ENCODE results near the gene CPM.
"Not testable (repeated sequence)": the region's sequence is repeated elsewhere in the genome, so short reads cannot be mapped to it uniquely, and the experiment has no call there.

The CPM gene

DNA sequence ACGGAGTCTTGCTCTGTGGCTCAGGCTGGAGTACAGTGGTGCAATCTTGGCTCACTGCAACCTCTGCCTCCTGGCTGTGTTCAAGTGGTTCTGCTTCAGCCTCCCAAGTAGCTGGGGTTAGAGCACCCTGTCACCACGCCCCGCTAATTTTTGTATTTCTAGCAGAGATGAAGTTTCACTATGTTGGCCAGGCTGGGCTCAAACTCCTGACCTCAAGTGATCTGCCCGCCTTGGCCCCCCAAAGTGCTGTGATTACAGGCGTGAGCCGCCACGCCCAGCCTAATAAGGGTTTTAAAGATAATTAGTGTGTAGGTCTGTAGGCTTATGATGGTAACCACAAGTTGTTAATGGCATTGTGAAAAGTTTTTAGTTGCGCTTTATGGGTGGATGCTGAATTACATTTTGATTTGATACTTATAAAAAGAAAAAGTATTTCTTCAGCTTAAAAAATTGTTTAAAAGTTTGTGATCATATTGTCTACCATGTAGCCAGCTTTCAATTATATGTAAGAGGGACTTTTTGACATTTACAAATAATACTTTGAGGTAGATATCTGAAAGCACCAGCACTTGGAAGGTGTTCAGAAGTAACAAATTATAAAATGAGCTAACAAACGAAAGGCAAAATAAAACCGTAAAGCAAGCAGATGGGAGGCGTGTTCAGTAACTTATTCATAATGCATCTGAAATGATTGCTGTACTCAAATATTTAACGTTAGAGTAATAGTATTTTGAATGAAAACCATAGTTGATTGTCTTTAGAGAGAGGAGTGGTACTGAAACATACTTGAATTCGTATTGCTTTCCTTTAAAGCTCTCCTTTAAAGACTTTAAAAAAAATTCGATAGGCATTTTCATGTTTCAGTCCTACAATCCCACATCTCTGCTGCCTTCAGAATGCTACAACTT lies 87.9 kb downstream of the CPM start:
- no peak for DNase-seq

DNA sequence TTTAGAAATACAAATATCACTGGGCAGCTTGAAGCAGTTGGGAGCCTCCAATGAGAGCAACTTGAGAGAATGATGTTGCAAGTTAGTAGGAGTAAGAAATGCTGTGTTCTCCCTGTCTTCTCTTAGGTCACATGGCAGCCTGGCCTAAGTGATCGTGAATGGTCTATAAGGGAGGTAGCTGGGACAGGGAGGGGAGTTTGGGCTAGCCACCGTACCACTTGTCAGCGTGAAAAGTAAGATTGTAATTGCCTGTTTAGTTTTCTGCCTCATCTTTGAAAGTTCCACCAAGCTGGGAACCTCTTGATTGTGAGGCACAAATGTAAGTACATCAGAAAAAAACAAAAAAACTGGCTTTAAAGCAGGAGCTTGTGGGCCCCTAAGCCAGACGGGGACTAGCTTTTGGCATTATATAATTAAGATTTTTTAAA lies 88.6 kb downstream of the CPM start:
- DNase-seq: no peak

DNA sequence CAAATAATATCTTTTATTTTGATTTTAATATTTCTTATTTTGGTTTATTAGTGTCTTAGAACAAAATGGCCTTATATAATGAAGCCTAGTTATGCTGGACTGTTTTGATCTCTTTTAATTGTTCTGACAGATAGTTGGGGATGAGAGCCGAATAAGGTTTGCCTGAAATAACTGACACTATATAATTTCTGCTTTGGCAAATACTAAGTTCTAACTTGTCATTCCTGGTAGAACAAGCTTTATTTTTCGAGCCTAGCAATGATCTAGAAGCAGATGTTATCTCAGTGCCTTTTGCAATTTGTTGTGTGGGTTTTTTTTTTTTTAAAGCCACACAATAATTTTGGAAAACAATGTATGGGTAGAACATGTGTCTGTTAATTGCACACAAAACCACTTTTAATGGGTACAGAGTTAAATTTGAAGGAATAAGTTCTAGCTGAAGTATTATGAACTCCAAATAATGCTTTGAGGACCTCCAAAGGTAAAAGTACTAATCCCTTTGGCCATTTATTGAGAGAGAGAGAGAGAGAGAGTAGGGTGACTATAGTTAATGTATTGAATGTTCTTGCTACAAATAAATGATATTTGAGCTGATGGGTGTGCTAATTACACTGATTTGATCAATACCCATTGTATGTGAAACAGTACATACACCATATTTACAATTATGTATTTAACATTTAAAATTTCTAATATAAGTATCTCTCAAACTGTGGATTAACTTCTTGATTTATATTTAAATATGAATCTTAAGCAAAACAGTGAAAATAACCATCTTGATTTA lies 90.0 kb downstream of the CPM start:
- DNase-seq: no peak

DNA sequence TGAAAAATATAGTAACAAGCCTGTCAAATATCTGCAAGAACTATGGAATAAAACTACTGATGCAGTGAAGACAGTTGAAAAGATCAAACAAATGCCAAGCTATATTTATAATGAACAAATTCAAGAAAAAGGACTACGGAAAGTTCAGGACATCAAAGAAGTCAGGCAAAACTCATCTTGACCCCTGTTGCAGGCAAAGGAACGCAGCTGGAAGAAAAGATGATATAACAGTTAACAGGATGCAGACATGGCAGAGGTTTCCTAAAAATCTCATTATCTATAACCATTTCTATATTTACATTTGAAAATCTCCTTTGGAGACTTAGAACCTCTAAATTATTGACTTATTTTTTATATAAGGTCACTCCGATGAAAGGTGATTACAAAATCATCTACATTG lies 90.8 kb downstream of the CPM start:
- DNase-seq: no peak

DNA sequence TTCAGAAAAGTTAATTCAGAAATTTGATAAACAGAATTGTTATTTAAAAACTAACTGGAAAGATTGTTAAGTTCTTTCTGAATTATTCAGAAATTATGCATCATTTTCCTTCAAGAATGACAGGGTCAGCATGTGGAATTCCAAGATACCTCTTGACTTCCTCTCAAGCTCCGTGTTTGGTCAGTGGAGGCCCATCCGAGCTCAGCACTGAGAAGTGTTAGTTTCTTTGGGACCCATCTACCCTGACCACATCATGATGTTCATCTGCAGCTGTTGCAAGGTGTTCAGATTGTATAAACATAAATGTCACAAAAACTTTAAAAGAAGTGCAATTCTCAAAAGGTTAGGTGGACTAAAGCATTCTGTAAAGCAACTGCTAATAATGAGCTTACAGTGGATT lies 91.3 kb downstream of the CPM start:
- DNase-seq: no peak

DNA sequence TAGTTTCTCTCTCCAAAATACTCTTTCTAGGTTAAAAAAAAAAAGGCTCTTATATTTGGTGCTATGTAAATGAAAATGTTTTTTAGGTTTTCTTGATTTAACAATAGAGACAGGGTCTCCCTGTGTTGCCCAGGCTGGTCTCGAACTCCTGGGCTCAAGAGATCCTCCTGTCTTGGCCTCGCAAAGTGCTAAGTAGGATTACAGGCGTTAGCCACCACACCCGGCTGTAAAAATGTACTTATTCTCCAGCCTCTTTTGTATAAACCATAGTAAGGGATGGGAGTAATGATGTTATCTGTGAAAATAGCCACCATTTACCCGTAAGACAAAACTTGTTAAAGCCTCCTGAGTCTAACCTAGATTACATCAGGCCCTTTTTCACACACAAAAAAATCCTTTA lies 91.8 kb downstream of the CPM start:
- not testable (repeated sequence) for DNase-seq

DNA sequence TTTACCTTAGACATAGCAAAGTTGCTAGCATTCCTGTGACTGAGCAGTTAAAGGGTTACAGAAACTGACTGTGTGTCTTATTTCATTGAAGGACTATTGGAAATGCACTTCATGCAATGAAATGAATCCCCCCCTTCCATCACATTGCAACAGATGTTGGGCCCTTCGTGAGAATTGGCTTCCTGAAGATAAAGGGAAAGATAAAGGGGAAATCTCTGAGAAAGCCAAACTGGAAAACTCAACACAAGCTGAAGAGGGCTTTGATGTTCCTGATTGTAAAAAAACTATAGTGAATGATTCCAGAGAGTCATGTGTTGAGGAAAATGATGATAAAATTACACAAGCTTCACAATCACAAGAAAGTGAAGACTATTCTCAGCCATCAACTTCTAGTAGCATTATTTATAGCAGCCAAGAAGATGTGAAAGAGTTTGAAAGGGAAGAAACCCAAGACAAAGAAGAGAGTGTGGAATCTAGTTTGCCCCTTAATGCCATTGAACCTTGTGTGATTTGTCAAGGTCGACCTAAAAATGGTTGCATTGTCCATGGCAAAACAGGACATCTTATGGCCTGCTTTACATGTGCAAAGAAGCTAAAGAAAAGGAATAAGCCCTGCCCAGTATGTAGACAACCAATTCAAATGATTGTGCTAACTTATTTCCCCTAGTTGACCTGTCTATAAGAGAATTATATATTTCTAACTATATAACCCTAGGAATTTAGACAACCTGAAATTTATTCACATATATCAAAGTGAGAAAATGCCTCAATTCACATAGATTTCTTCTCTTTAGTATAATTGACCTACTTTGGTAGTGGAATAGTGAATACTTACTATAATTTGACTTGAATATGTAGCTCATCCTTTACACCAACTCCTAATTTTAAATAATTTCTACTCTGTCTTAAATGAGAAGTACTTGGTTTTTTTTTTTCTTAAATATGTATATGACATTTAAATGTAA lies 93.5 kb downstream of the CPM start:
- no peak for DNase-seq

DNA sequence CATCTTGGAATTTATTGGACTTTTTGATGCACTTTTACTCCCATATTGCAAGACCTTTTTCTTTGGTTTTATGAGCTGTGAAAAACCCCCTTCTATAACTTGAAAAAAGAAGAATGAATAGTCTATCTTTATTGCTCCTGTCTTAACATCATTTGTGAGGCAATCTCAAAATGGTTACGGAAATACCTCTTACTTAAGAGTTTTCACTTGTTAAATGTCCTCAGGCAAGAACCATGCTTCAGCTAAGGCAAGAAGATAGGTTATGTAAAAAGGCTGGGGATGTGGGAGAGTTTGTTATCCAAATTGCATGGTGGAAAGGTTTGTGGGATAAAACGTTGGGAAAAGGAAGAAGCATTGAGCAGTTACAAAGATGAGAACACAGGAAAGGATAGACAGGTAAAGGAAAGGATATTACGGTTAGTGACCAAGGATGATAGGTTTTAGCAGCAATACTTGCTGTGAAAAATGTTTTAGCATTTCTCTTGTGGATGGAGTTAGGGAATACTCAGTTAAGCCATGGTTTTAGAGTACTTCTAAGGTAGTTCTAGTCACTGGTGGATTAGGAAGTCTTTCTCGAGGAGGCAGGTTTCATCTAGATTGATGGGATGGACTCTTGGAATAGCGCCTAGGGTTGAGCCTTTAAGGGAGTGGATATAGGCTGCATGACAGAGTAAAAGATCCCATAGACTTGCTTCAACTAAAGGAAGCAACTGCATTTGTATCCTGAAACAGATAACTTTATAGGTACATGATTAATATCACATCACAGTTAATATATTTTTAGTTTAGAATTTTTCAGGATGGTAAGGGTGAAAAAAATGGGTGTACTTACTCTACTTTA lies 94.7 kb downstream of the CPM start:
- no peak for DNase-seq

DNA sequence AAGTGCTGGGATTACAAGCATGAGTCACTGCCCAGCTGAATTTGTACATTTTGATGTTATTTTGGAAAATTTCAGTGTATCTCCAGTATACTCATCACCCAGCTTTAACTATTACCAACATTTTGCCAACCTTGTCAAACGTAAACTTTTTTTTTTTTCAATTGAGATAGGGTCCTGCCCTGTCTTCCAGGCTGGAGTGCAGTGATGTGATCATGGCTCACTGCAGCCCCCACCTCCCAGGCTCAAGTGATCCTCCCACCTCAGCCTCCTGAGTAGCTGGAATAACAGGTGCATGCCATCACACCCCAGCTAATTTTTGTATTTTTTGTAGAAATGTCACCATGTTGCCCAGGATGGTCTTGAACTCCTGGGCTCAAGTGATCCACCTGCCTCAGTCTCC lies 95.8 kb downstream of the CPM start:
- no peak for DNase-seq

DNA sequence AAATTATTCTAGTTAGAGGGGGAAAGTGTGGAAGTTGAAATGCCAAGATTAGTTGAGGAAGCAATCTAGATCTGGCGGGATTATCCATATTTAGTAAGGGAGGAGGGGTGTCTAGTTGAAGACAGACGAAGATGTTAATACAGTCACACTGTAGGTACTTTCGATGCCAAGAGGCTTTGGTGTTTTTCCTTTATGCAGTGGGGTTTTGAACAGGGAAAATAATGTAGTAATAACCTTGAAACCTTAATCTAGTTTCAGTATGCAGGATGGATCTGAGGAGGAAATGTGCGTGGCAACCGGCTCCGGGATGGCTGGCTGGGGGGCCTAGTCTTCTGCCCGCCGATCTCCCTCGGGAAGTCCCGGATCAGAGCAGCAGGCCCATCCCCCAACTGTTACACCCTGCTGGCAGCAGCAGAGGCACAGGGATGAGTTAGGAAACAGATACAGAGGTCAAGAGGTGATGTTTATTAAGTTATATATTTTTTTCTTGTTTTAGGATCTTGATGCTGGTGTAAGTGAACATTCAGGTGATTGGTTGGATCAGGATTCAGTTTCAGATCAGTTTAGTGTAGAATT lies 97.5 kb downstream of the CPM start:
- no peak for DNase-seq

DNA sequence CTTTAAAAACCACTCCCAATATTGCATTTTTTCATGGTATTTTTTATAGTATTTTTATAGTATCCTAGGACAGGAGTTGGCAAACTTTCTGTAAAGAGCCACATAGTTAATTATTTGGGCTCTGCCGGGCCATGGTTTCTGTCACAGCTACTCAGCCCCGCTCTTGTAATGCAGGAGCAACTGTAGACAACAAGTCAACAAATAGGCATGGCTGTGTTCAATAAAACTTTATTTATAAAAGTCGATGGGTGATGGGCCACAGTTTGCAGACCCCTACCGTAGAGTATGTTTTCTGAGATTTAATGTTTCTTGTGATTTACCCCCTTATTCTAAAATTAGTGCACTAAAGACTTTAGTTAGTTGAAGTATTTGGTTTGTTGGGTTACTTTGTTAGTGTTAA lies 99.5 kb downstream of the CPM start:
- no peak for DNase-seq

DNA sequence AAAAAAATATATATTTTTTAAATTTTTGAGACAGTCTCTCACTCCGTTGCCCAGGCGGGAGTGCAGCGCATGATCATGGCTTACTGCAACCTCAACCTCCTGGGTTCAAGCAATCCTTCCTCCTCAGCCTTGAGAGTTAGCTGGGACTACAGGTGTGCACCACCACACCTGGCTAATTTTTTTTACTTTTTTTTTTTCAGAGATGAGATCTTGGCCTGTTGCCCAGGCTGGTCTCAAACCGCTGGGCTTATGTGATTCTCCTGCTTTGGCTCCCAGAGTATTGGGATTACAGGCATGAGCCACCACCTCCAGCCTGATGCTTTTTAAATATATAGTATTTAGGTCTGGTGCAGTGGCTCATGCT lies 100.5 kb downstream of the CPM start:
- no peak for DNase-seq

DNA sequence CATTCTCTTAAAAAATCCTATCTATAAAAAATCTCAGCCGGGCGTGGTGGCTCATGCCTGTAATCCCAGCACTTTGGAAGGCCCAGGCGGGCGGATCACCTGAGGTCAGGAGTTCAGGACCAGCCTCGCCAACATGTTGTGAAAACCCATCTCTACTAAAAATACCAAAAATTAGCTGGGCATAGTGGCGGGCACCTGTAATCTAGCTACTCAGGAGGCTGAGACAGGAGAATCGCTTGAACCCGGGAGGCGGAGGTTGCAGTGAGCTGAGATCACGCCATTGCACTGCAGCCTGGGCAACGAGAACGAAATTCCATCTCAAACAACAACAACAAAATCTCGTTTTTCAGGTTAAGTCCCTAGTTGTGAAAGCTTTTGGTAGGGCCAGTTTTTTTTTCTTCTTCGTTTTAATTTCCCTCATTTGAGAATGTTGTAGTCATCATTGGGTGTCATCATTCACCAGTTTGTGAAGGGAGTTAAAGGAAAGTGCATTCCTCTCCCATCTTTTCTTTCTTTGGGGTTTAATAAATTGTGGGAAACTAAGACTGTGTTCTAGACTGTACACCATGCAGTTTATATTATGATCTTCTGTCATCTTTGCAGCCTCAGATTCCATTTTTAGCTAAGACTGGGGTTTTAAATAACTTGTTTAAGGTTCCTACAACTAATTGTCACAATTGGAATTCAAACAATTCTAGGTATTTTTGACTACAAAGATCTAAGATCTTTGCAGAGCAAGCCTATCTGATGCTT lies 101.0 kb downstream of the CPM start:
- no peak for DNase-seq

DNA sequence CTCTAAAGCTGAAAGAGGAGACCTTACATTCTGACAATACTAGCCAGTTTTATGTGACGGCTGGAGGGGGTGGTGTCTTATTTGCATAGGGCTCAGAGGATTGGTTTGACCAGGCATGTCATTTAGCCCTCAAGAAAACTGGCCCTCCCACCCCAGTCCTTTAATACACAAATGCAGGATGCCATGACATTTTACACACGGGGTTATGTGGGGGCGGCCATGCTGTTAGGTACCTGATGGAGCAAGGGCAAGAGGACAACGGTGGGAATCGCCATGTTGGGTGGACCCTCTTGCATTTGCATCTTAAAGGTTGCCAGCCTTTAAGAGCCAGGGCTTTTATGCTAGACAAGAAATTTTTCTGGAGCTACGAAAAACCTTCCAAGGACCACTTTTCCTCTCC lies 101.7 kb downstream of the CPM start:
- no peak for DNase-seq

DNA sequence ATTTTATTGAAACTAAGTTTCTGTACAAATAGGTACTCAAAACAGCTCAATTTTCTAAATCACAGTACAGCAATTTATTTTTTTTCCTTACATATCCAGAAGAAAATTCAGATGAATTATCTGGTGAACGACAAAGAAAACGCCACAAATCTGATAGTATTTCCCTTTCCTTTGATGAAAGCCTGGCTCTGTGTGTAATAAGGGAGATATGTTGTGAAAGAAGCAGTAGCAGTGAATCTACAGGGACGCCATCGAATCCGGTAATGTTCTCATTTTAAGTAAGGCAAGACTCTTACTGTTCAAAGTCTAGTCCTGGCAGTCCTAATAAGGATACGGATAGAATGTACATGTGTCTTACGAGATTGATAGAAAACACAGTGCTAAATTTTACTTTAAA lies 104.3 kb downstream of the CPM start:
- no peak for DNase-seq

DNA sequence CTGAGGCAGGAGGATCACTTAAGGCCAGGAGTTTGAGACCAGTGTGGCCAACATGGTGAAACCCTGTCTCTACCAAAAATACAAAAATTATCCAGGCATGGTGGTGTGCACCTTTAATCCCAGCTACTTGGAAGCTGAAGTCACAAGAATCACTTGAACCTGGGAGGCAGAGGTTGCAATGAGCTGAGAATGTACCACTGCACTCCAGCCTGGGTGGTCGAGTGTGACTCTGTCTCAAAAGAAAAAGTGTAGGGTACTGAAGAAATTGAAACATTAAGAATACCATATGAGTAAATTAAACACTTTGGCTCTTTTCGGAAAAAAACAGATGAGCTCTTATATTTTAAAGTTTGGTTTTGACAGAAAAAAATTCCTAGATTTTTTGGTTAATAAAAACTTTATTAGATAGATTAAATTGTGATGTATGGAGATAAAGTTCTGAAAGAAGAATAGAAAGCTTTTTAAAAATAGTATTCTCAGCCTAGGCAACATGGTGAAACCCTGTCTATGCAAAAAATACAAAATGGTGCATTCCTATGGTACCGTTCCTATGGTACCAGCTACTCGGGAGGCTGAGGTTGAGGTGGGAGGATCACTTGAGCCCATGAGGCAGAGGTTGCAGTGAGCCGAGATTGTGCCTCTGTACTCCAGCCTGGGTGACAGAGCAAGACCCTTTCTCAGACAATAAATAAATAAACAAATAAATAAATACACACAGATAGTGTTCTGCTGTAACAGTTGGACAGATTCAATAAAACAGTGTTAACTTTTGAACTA lies 104.9 kb downstream of the CPM start:
- DNase-seq: no peak

DNA sequence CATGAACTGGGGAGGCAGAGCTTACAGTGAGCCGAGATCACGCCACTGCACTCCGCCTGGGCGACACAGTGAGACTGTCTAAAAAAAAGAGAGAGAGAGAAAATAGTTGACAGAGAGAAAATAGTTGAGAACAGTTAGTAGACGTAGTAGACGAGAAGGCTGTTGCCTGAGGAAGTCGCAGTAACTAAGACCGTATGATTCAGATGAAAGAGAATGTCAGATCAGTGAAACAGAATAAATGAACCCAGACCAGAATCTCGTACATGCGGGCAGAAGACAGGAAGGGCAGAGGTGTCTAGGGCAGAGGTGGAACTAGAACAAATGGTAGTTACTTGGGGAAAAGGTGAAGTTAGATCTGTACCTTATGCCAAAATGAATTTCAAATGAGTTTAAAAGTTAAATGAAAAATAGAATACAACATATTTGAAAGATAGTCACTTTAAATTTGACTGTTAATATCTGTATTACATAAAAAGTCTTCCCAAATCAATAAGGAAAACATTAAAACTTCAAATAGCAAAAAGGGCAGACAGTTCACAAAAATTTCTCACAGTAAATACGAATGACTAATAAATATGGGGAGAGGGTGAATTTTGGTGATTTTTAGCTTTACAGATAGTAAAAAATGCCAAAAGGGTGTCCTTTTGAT lies 107.3 kb downstream of the CPM start:
- no peak for DNase-seq

DNA sequence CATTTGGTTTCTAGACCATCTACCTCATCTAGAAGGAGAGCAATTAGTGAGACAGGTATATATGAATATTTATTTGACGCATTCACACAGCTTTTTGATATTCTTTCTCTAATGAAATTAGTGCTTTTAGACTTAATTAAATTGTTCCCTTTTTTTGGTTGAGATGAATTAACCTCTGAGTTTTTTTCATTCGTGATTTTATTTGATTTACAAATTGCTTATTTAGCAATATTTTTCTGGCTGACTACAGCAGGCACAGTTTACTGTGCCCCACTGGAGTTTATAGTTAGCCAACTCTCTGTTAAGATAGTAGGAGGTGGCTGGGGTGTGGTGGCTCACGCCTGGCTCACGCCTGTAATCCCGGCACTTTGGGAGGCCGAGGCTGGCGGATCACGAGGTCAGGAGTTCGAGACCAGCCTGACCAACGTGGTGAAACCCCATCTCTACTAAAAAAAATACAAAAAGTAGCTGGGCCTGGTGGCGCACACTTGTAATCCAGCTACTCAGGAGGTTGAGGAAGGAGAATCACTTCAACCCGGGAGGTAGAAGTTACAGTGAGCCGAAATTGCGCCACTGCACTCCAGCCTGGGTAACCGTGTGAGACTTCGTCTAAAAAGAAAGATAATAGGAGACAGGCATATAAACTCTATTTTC lies 108.2 kb downstream of the CPM start:
- DNase-seq: no peak

DNA sequence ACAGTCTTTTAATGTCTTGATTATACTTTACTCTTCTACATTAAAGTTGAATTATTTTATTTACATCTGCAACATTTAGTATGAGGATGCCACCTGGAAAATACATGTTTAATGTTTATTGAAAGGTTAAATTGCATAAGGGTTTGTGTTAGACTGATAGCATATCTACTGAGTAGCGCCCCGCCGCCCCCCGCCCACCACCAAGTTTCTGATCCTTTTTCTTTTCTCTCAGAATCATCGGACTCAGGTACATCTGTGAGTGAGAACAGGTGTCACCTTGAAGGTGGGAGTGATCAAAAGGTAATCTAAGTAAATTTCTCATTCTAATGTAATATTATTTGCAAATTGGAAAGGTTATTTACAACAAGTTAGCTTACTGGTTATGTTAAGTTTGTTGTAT lies 108.8 kb downstream of the CPM start:
- no peak for DNase-seq
